ENCODE data around the gene ITGB4.

DNA sequence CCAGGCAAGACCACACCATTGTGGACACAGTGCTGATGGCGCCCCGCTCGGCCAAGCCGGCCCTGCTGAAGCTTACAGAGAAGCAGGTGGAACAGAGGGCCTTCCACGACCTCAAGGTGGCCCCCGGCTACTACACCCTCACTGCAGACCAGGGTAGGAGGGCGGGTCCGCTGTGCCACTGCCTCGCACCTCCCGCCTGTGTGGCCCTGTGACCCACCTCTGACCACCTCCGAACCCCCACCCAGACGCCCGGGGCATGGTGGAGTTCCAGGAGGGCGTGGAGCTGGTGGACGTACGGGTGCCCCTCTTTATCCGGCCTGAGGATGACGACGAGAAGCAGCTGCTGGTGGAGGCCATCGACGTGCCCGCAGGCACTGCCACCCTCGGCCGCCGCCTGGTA lies 21.1 kb downstream of the ITGB4 start:
- no peak for TF ChIP-seq NFIC (IDR thresholded peaks at IDR 0.05)
- no peak for TF ChIP-seq RAD21 (IDR thresholded peaks at IDR 0.05; ENCODE audit: low read depth)
- TF ChIP-seq, protein P1, sequence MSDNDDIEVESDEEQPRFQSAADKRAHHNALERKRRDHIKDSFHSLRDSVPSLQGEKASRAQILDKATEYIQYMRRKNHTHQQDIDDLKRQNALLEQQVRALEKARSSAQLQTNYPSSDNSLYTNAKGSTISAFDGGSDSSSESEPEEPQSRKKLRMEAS (IDR thresholded peaks at IDR 0.05), result no peak
- TF ChIP-seq TCF12 (IDR thresholded peaks at IDR 0.05; ENCODE audit: low read depth), result no peak

Measured in Ishikawa (cell line).